ENCODE data around the gene ENDOV. TPM values are rescaled to one million over a fixed set of nuclear protein-coding genes. Genes with fewer than 3 reads are reported as not detected.

ENDOV gene
- total RNA-seq, 4 donors from 2014 or later = 9.5 to 33.3 (median 18.5) TPM

- DNase-seq = no peak
- Histone ChIP-seq H3K27ac (no peak overlapping the region), H3K27me3 (no peaks in the 10 kb centered on the region), H3K4me1 (no peaks in the 10 kb centered on the region), H3K9me3 (no peaks in the 10 kb centered on the region), H3K36me3 (no peaks in the 10 kb centered on the region), H3K4me3 (no peak overlapping the region)
- intact Hi-C loops (cut with DNase I; ENCODE audit: low total_unique reads) = no loop called here
- no peak for TF ChIP-seq POLR2A (IDR thresholded peaks at IDR 0.05)
- no peak for TF ChIP-seq CTCF (IDR thresholded peaks at IDR 0.05)
Observed at GRCh38 chr17:80485846-80486245, 70.9 kb downstream of the ENDOV start.

- intact Hi-C loops (cut with DNase I; ENCODE audit: low total_unique reads) = no loop called here
- Histone ChIP-seq H3K9me3 (no peaks in the 10 kb centered on the region), H3K36me3 (no peaks in the 10 kb centered on the region), H3K4me1 (no peaks in the 10 kb centered on the region), H3K4me3 (no peak overlapping the region), H3K27me3 (no peaks in the 10 kb centered on the region), H3K27ac (no peak overlapping the region)
- TF ChIP-seq CTCF (IDR thresholded peaks at IDR 0.05) (no peak), POLR2A (IDR thresholded peaks at IDR 0.05) (no peak)
- no peak for DNase-seq
Observed at GRCh38 chr17:80486692-80487091, 71.7 kb downstream of the ENDOV start.

- intact Hi-C loops (cut with DNase I; ENCODE audit: low total_unique reads) = no loop called here
- H3K27me3 ChIP-seq = no peaks in the 10 kb centered on the region
- H3K4me1 ChIP-seq = no peaks in the 10 kb centered on the region
Observed at GRCh38 chr17:80487511-80487910, 72.5 kb downstream of the ENDOV start.

More at GRCh38 chr17:80487511-80487910, 72.5 kb downstream of the ENDOV start:
- Histone ChIP-seq H3K4me3 (no peak overlapping the region), H3K9me3 (no peaks in the 10 kb centered on the region), H3K27ac (no peak overlapping the region), H3K36me3 (no peaks in the 10 kb centered on the region)
- TF ChIP-seq POLR2A (IDR thresholded peaks at IDR 0.05) (no peak), CTCF (IDR thresholded peaks at IDR 0.05) (no peak)
- no peak for DNase-seq

Small RNAs within 50 kb of the gene (microRNA-seq; reads per million reads assigned to microRNA genes)
- gene MIR4730 (ENCODE audit: borderline microRNAs expressed, borderline replicate concordance) = not detected

Small RNAs within 50 kb of the gene (small RNA-seq; reads per million reads assigned to genes)
- gene MIR4730 = not detected

Other genes with a start within 250 kb of the ENDOV start
- gene CARD14, start 245.1 kb upstream of the ENDOV start, total RNA-seq = 1 to 10 TPM in 1 of 4 donors, under 1 TPM in 1, not detected in 2; 0.43 to 1.4 TPM
- gene SGSH, start 194.8 kb upstream of the ENDOV start, total RNA-seq = 10 to 100 TPM; 14.4 to 39.7 (median 38.4) TPM
- 10 to 100 TPM in 3 of 4 donors, 1 to 10 TPM in 1; 10.0 to 38.7 (median 16.0) TPM for gene SLC26A11, start 194.7 kb upstream of the ENDOV start, total RNA-seq
- 100 to 1,000 TPM in 3 of 4 donors, 10 to 100 TPM in 1; 90.5 to 186 (median 142) TPM for gene RNF213, start 154.3 kb upstream of the ENDOV start, total RNA-seq
- gene NPTX1, start 61.4 kb downstream of the ENDOV start, total RNA-seq = 1 to 10 TPM in 2 of 4 donors, not detected in 2; 1.6 to 2.1 TPM
- 10 to 100 TPM; 19.0 to 48.3 (median 27.3) TPM for gene RPTOR, start 129.7 kb downstream of the ENDOV start, total RNA-seq

All from uterus (tissue), 4 donors.